ENCODE results near the gene SARDH.

The SARDH gene

GRCh38 chr9:133775291-133775690 lies 37.1 kb upstream of the SARDH start:
- H3K36me3 ChIP-seq (ENCODE audit: control insufficient read depth in 1 of 2, insufficient read depth in 2 of 2, low read length in 2 of 2) = peaks cover 46 to 78% of the 10 kb centered on the region in 2 donors

GRCh38 chr9:133774799-133775198 lies 36.6 kb upstream of the SARDH start:
- H3K9me3 ChIP-seq (ENCODE audit: control insufficient read depth in 1 of 2, low read length in 2 of 2) = peaks cover 0 to 13% of the 10 kb centered on the region in 2 donors
- H3K4me3 ChIP-seq (ENCODE audit: low read depth in 1 of 2, low read length in 2 of 2) = no peak overlapping the region
- no peak overlapping the region for H3K9ac ChIP-seq (ENCODE audit: low read depth in 1 of 2, low read length in 2 of 2)
- no peaks in the 10 kb centered on the region for H3K27me3 ChIP-seq (ENCODE audit: control insufficient read depth in 1 of 2, insufficient read depth in 2 of 2, low read length in 2 of 2)
- no peaks in the 10 kb centered on the region for H3K4me1 ChIP-seq (ENCODE audit: control insufficient read depth in 1 of 2, insufficient read depth in 2 of 2, low read length in 2 of 2)
- H3K27ac ChIP-seq (ENCODE audit: low read depth, low read length) = no peak overlapping the region
- peaks cover 43 to 78% of the 10 kb centered on the region in 2 donors for H3K36me3 ChIP-seq (ENCODE audit: control insufficient read depth in 1 of 2, insufficient read depth in 2 of 2, low read length in 2 of 2)

More at GRCh38 chr9:133775291-133775690, 37.1 kb upstream of the SARDH start:
- H3K9ac ChIP-seq (ENCODE audit: low read depth in 1 of 2, low read length in 2 of 2) = no peak overlapping the region
- peaks cover 0 to 13% of the 10 kb centered on the region in 2 donors for H3K9me3 ChIP-seq (ENCODE audit: control insufficient read depth in 1 of 2, low read length in 2 of 2)
- no peaks in the 10 kb centered on the region for H3K27me3 ChIP-seq (ENCODE audit: control insufficient read depth in 1 of 2, insufficient read depth in 2 of 2, low read length in 2 of 2)
- H3K27ac ChIP-seq (ENCODE audit: low read depth, low read length) = no peak overlapping the region
- H3K4me3 ChIP-seq (ENCODE audit: low read depth in 1 of 2, low read length in 2 of 2) = no peak overlapping the region
- H3K4me1 ChIP-seq (ENCODE audit: control insufficient read depth in 1 of 2, insufficient read depth in 2 of 2, low read length in 2 of 2) = no peaks in the 10 kb centered on the region

- Histone ChIP-seq H3K27ac (ENCODE audit: low read depth, low read length) (no peak overlapping the region), H3K9ac (ENCODE audit: low read depth in 1 of 2, low read length in 2 of 2) (no peak overlapping the region), H3K9me3 (ENCODE audit: control insufficient read depth in 1 of 2, low read length in 2 of 2) (peaks cover 0 to 13% of the 10 kb centered on the region in 2 donors), H3K4me1 (ENCODE audit: control insufficient read depth in 1 of 2, insufficient read depth in 2 of 2, low read length in 2 of 2) (no peaks in the 10 kb centered on the region), H3K4me3 (ENCODE audit: low read depth in 1 of 2, low read length in 2 of 2) (no peak overlapping the region), H3K27me3 (ENCODE audit: control insufficient read depth in 1 of 2, insufficient read depth in 2 of 2, low read length in 2 of 2) (no peaks in the 10 kb centered on the region), H3K36me3 (ENCODE audit: control insufficient read depth in 1 of 2, insufficient read depth in 2 of 2, low read length in 2 of 2) (peaks cover 42 to 77% of the 10 kb centered on the region in 2 donors)
Observed at GRCh38 chr9:133773889-133774655, 35.9 kb upstream of the SARDH start.

DNA sequence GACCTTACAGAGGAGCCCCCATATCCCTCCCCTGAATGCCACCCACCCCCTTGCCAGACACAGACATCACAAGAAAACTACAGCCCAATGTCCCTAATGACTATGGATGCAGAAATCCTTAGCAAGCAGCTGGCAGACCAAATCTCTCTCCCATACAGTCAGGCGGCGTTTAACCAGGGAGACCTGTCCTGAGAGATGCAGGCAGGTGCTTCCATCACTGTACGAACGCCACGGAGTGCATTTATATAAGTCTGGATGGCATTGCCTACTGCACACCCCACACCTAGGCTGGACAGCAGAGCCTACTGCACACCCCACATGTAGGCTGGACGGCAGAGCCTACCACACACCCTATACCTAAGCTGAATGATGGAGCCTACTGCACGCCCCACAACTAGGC lies 34.4 kb upstream of the SARDH start:
- Histone ChIP-seq H3K9me3 (ENCODE audit: control insufficient read depth in 1 of 2, low read length in 2 of 2) (peaks cover 3 to 19% of the 10 kb centered on the region in 2 donors), H3K27ac (ENCODE audit: low read depth, low read length) (no peak overlapping the region), H3K4me1 (ENCODE audit: control insufficient read depth in 1 of 2, insufficient read depth in 2 of 2, low read length in 2 of 2) (no peaks in the 10 kb centered on the region), H3K36me3 (ENCODE audit: control insufficient read depth in 1 of 2, insufficient read depth in 2 of 2, low read length in 2 of 2) (peaks cover 52 to 79% of the 10 kb centered on the region in 2 donors), H3K27me3 (ENCODE audit: control insufficient read depth in 1 of 2, insufficient read depth in 2 of 2, low read length in 2 of 2) (no peaks in the 10 kb centered on the region), H3K9ac (ENCODE audit: low read depth in 1 of 2, low read length in 2 of 2) (no peak overlapping the region), H3K4me3 (ENCODE audit: low read depth in 1 of 2, low read length in 2 of 2) (no peak overlapping the region)

DNA sequence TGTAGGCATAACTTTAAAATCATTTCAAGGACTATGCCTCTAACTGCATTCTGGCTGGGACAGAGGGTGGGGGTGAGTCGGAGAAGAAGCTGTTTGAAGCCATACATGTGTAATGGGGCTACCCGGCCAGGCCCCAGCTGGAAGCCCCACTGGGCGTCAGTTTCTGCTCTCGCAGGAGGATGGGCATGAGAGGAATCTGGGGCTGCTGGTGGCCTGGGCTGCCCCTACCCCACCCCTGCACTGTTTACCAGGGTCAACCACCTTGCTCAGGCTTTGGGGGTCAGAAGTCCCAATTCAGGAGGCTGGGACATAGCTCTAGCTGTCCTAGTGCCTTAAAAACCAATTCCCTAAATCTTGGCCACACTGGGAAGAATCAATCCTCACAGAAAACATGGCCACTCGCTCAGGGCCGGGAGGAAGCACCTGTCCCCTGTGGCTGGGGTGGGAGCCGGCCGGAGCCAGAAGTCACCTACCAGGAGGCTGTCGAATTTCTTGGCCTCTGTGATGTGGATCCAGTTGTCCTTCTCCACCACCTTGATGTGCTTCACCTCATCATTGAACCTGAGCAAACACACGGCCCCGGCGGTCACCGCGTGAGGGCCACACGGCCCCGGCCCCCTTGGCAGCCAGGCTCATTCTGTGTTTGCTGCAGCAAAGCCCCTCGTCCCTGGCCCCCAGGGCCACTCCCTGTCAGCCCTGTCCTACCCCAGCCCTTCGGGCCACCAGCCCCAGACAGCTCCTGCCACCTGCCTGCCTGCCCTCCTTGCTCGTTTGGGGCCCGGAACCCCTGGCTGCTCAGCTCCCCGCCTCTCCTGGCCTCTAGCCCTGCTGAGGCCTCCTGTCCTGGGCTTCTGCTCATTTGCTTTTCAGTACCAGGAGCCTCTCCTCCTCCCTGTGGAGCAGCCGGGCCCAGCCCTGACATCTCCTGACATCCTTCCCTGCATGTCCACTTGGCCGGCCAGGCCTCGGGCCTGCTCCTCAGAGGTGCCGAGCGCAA lies 33.6 kb upstream of the SARDH start:
- H3K27me3 ChIP-seq (ENCODE audit: control insufficient read depth in 1 of 2, insufficient read depth in 2 of 2, low read length in 2 of 2) = no peaks in the 10 kb centered on the region
- no peaks in the 10 kb centered on the region for H3K4me1 ChIP-seq (ENCODE audit: control insufficient read depth in 1 of 2, insufficient read depth in 2 of 2, low read length in 2 of 2)
- H3K9ac ChIP-seq (ENCODE audit: low read depth in 1 of 2, low read length in 2 of 2) = no peak overlapping the region
- peaks cover 53 to 76% of the 10 kb centered on the region in 2 donors for H3K36me3 ChIP-seq (ENCODE audit: control insufficient read depth in 1 of 2, insufficient read depth in 2 of 2, low read length in 2 of 2)
- H3K9me3 ChIP-seq (ENCODE audit: control insufficient read depth in 1 of 2, low read length in 2 of 2) = peaks cover 8 to 27% of the 10 kb centered on the region in 2 donors
- no peak overlapping the region for H3K27ac ChIP-seq (ENCODE audit: low read depth, low read length)
- no peak overlapping the region for H3K4me3 ChIP-seq (ENCODE audit: low read depth in 1 of 2, low read length in 2 of 2)

DNA sequence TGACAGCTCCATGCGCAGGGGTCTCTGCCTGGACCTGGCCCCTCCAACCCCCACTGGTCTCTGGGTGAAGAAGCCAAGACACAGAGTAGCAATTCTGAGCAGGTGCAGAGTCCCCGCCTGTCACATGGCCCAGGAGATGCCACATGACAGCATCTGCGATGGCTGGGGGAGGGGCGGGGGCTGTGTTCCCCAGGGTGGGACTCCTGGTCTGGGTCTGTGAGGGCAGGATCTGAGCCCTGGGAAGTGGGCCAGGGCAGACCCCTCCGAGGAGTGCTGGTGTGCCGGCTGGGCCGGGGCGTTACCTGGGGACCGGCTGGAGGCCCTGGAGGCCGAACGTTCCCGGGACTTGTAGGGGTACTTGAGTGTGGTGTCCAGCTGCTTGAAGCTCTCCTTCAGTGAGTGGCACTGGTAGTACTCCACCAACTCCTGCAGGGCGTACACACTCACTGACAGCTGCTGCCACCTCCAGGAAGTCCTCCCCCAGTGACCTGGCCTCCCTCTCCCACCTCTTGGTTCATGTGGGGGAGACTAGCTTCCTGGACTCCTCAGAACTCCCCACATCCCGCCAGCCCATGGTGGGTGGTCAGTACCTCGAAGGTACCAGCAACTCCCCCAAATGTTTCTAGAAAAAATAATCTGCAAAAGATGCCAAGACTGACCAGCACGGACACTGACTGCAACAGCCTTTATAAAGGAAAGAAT lies 32.1 kb upstream of the SARDH start:
- H3K36me3 ChIP-seq (ENCODE audit: control insufficient read depth in 1 of 2, insufficient read depth in 2 of 2, low read length in 2 of 2) = peaks cover 47 to 66% of the 10 kb centered on the region in 2 donors
- no peak overlapping the region for H3K27ac ChIP-seq (ENCODE audit: low read depth, low read length)
- H3K9ac ChIP-seq (ENCODE audit: low read depth in 1 of 2, low read length in 2 of 2) = no peak overlapping the region

DNA sequence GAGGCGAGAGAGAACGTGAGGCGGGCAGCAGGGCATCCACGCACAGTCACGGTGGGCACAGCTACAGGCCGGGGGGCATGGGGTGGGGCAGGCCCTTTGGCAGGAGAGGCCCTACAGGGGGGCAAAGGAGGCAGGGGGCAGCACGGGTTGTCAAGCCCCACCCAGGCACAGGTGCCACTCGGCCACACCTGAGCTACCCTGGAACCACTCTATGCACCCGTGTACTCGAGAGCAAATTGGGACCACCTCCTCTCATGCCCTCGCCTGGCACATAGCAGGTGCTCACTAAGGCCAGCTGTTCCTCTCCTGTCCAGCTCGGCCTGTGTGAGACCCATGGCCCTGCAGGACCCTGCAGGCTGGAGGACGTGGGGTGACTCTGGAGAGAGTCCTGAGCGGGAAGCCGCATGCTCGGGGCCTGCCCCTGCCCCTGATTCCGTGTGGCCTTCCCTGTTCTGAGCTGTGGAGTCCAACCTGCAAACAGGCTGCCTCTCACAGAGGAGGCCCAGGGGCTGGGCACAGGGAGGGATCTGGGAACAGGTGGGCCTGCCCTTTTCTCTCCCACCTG lies 31.4 kb upstream of the SARDH start:
- Histone ChIP-seq H3K4me1 (ENCODE audit: control insufficient read depth in 1 of 2, insufficient read depth in 2 of 2, low read length in 2 of 2) (no peaks in the 10 kb centered on the region), H3K36me3 (ENCODE audit: control insufficient read depth in 1 of 2, insufficient read depth in 2 of 2, low read length in 2 of 2) (peaks cover 41 to 60% of the 10 kb centered on the region in 2 donors), H3K27ac (ENCODE audit: low read depth, low read length) (no peak overlapping the region), H3K9ac (ENCODE audit: low read depth in 1 of 2, low read length in 2 of 2) (no peak overlapping the region), H3K9me3 (ENCODE audit: control insufficient read depth in 1 of 2, low read length in 2 of 2) (peaks cover 8 to 22% of the 10 kb centered on the region in 2 donors), H3K27me3 (ENCODE audit: control insufficient read depth in 1 of 2, insufficient read depth in 2 of 2, low read length in 2 of 2) (no peaks in the 10 kb centered on the region), H3K4me3 (ENCODE audit: low read depth in 1 of 2, low read length in 2 of 2) (no peak overlapping the region)

More for the DNA sequence above, 32.1 kb upstream of the SARDH start:
- Histone ChIP-seq H3K4me3 (ENCODE audit: low read depth in 1 of 2, low read length in 2 of 2) (no peak overlapping the region), H3K9me3 (ENCODE audit: control insufficient read depth in 1 of 2, low read length in 2 of 2) (peaks cover 8 to 27% of the 10 kb centered on the region in 2 donors), H3K4me1 (ENCODE audit: control insufficient read depth in 1 of 2, insufficient read depth in 2 of 2, low read length in 2 of 2) (no peaks in the 10 kb centered on the region), H3K27me3 (ENCODE audit: control insufficient read depth in 1 of 2, insufficient read depth in 2 of 2, low read length in 2 of 2) (no peaks in the 10 kb centered on the region)

DNA sequence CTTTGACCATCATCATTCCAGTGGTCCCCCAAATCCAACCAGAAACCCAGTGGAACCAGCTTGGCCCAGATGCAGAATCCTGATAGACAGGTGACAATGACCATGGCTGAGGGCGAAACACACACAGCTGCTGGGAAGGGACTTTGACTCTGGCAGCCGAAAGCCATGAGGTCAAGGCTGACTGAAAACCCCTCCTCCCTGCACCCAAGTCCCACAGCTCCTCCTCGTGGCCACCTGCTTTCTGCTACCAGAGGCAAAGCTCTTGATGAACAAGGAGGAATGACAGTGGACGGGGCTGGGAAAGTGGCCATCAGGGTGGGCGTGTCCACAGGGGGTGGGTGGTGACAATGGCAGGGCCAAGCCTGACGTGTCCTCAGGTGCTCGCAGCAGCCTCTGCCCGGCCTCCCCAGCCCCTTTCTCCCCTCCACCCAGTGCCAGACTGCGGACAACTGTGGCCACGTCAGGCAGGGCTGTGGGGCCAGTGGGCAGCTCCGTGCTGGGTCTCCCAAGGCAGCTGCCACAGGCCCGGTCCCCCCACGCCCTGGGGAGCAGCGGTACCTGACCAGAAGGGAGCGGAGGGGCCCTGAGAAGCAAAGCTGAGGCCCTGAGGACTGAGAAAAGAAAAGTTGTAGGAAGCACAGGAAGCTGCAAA lies 30.8 kb upstream of the SARDH start:
- Histone ChIP-seq H3K27ac (ENCODE audit: low read depth, low read length) (no peak overlapping the region), H3K27me3 (ENCODE audit: control insufficient read depth in 1 of 2, insufficient read depth in 2 of 2, low read length in 2 of 2) (no peaks in the 10 kb centered on the region), H3K36me3 (ENCODE audit: control insufficient read depth in 1 of 2, insufficient read depth in 2 of 2, low read length in 2 of 2) (peaks cover 39 to 59% of the 10 kb centered on the region in 2 donors), H3K4me1 (ENCODE audit: control insufficient read depth in 1 of 2, insufficient read depth in 2 of 2, low read length in 2 of 2) (no peaks in the 10 kb centered on the region), H3K9me3 (ENCODE audit: control insufficient read depth in 1 of 2, low read length in 2 of 2) (peaks cover 8 to 16% of the 10 kb centered on the region in 2 donors), H3K4me3 (ENCODE audit: low read depth in 1 of 2, low read length in 2 of 2) (no peak overlapping the region), H3K9ac (ENCODE audit: low read depth in 1 of 2, low read length in 2 of 2) (no peak overlapping the region)

- H3K4me3 ChIP-seq (ENCODE audit: low read depth in 1 of 2, low read length in 2 of 2) = no peak overlapping the region
- no peak overlapping the region for H3K27ac ChIP-seq (ENCODE audit: low read depth, low read length)
- H3K9ac ChIP-seq (ENCODE audit: low read depth in 1 of 2, low read length in 2 of 2) = no peak overlapping the region
- H3K36me3 ChIP-seq (ENCODE audit: control insufficient read depth in 1 of 2, insufficient read depth in 2 of 2, low read length in 2 of 2) = peaks cover 38 to 60% of the 10 kb centered on the region in 2 donors
- H3K27me3 ChIP-seq (ENCODE audit: control insufficient read depth in 1 of 2, insufficient read depth in 2 of 2, low read length in 2 of 2) = no peaks in the 10 kb centered on the region
- H3K4me1 ChIP-seq (ENCODE audit: control insufficient read depth in 1 of 2, insufficient read depth in 2 of 2, low read length in 2 of 2) = no peaks in the 10 kb centered on the region
- peaks cover 8 to 14% of the 10 kb centered on the region in 2 donors for H3K9me3 ChIP-seq (ENCODE audit: control insufficient read depth in 1 of 2, low read length in 2 of 2)
Observed at GRCh38 chr9:133768371-133768858, 30.3 kb upstream of the SARDH start.
